K562 (cell line): ENCODE results near the gene EME1. TPM values are rescaled to one million over a fixed set of nuclear protein-coding genes. Genes with fewer than 3 reads are reported as not detected.
A peak's percentile ranks its signal among the peaks of the same experiment; 100 is the strongest.

ENCODE experiments used
- ARID2 ChIP-seq: fragments of 450-650 bp; IDR thresholded peaks from 2 replicates; pipeline ENCODE4 v1.6.1; 2017; ENCODE audit warnings: antibody characterized with exemption, mild to moderate bottlenecking
- KLF1 ChIP-seq: fragments of 450-650 bp; IDR thresholded peaks from 2 replicates; pipeline ENCODE4 v1.6.1; 2016; ENCODE audit warnings: missing genetic modification characterization, missing compliant biosample characterization
- NRF1 ChIP-seq, 2 experiments: fragments of 450-650 bp; IDR thresholded peaks in 1 of 2; conservative IDR thresholded peaks in 1 of 2; 2 replicates each; pipeline ENCODE4 v1.6.1; 2014; ENCODE audit warnings: mild to moderate bottlenecking in 2 of 2
- PHF20 ChIP-seq: fragments of 450-650 bp; IDR thresholded peaks from 2 replicates; pipeline ENCODE4 v1.6.1; 2018; ENCODE audit not compliant: partially characterized antibody
- SMARCC2 ChIP-seq: fragments of 450-650 bp; IDR thresholded peaks from 2 replicates; pipeline ENCODE4 v1.6.1; 2017; ENCODE audit warnings: antibody characterized with exemption, moderate library complexity, mild to moderate bottlenecking, low read depth
- TAF9B ChIP-seq: fragments of 450-650 bp; IDR thresholded peaks from 2 replicates; pipeline ENCODE4 v1.6.1; 2018; ENCODE audit warnings: mild to moderate bottlenecking; ENCODE audit not compliant: partially characterized antibody
- TGIF2 ChIP-seq: sonication (generic); formaldehyde crosslinking; IDR thresholded peaks from 2 replicates; pipeline ENCODE4 v1.8.1; 2022; ENCODE audit warnings: mild to moderate bottlenecking, missing genetic modification reagents, moderate library complexity
- ZBTB34 ChIP-seq: fragments of 250-450 bp; sonication (Bioruptor Pico); IDR thresholded peaks from 2 replicates; pipeline ENCODE4 v1.8.0; 2021; ENCODE audit warnings: mild to moderate bottlenecking, moderate library complexity
- ZNF318 ChIP-seq, 2 experiments: fragments of 450-650 bp; IDR thresholded peaks; 2 replicates each; pipeline ENCODE4 v1.6.1; 2016; ENCODE audit warnings: mild to moderate bottlenecking in 2 of 2, borderline replicate concordance in 1 of 2, low read depth in 1 of 2, moderate library complexity in 1 of 2
- polyA plus RNA-seq, 8 experiments: library from polyadenylated mRNA; depleted of rRNA in 4 of 8; stranded (reverse) in 5 of 8; unstranded in 3 of 8; fragments of >200 nt; fragmentation: Nextera tagmentation in 2 of 8; fragmentation: Illumina TruSeq in 1 of 8; extraction: Ambion mirVana in 2 of 8; extraction: Trizol in 1 of 8; gene quantifications; 2 replicates each; pipeline versions ENCODE4 v1.2.1 to v1.2.3, GENCODE V29; 2011 to 2014; ENCODE audit warnings: inconsistent platforms in 1 of 8, missing spikeins in 1 of 8
- total RNA-seq, 7 experiments: library from RNA; depleted of rRNA in 6 of 7; stranded (reverse); fragments of >200 nt in 6 of 7; fragmentation: Illumina TruSeq in 2 of 7; extraction: Trizol in 2 of 7; gene quantifications; 2 replicates each; pipeline versions ENCODE4 v1.2.1 to v1.2.3, GENCODE V29; 2011 to 2021; ENCODE audit warnings: low replicate concordance in 1 of 7
- TF ChIP-seq, protein P1 (sequence below): fragments of 250-450 bp; sonication (Bioruptor Pico); IDR thresholded peaks from 2 replicates; pipeline ENCODE4 v1.5.0; 2020; ENCODE audit warnings: mild to moderate bottlenecking
- TF ChIP-seq, protein P2 (sequence below): IDR thresholded peaks from 2 replicates; pipeline ENCODE4 v1.6.1; 2014; ENCODE audit warnings: antibody characterized with exemption
- TF ChIP-seq, protein P3 (sequence below): fragments of 450-650 bp; formaldehyde crosslinking; IDR thresholded peaks from 2 replicates; pipeline ENCODE4 v1.4.0; 2020; ENCODE audit warnings: mild to moderate bottlenecking, moderate library complexity

The EME1 gene
- total and polyA plus RNA-seq, 9 of the 15 experiments (the other 6 are each of a cell fraction or from before 2014, with no cell fraction given) = 14.6 to 44.1 (median 24.0) TPM

GRCh38 chr17:50372758-50373556, at the start of gene EME1, which contains the start of gene MRPL27 (continued):
- TF ChIP-seq ZNF318 (IDR thresholded peaks at IDR 0.05; ENCODE audit: borderline replicate concordance in 1 of 2, low read depth in 1 of 2) = peak in 1 of 2 experiments; percentile 76; a peak in 1 of 4 replicates
- peak in 1 of 2 experiments; percentile 42; a peak in 3 of 4 replicates for TF ChIP-seq NRF1 (conservative IDR thresholded peaks at IDR 0.05 in 1 of 2, IDR thresholded peaks at IDR 0.05 in 1 of 2)
- TF ChIP-seq ZBTB34 (CRISPR knock-in tag) = no peak
- TF ChIP-seq, protein P1, sequence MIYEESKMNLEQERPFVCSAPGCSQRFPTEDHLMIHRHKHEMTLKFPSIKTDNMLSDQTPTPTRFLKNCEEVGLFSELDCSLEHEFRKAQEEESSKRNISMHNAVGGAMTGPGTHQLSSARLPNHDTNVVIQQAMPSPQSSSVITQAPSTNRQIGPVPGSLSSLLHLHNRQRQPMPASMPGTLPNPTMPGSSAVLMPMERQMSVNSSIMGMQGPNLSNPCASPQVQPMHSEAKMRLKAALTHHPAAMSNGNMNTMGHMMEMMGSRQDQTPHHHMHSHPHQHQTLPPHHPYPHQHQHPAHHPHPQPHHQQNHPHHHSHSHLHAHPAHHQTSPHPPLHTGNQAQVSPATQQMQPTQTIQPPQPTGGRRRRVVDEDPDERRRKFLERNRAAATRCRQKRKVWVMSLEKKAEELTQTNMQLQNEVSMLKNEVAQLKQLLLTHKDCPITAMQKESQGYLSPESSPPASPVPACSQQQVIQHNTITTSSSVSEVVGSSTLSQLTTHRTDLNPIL (CRISPR knock-in tag) = no peak
- TF ChIP-seq, protein P2, sequence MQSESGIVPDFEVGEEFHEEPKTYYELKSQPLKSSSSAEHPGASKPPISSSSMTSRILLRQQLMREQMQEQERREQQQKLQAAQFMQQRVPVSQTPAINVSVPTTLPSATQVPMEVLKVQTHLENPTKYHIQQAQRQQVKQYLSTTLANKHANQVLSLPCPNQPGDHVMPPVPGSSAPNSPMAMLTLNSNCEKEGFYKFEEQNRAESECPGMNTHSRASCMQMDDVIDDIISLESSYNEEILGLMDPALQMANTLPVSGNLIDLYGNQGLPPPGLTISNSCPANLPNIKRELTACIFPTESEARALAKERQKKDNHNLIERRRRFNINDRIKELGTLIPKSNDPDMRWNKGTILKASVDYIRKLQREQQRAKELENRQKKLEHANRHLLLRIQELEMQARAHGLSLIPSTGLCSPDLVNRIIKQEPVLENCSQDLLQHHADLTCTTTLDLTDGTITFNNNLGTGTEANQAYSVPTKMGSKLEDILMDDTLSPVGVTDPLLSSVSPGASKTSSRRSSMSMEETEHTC = peak; percentile 87; the same call in 1 of the 2 replicates
- TF ChIP-seq TAF9B = peak; percentile 97
- TF ChIP-seq KLF1 (tag) = peak; percentile 91
- no peak for TF ChIP-seq SMARCC2
- no peak for TF ChIP-seq TGIF2 (CRISPR knock-in tag)
- TF ChIP-seq ARID2 = no peak
- peak; percentile 99 for TF ChIP-seq PHF20
- TF ChIP-seq, protein P3, sequence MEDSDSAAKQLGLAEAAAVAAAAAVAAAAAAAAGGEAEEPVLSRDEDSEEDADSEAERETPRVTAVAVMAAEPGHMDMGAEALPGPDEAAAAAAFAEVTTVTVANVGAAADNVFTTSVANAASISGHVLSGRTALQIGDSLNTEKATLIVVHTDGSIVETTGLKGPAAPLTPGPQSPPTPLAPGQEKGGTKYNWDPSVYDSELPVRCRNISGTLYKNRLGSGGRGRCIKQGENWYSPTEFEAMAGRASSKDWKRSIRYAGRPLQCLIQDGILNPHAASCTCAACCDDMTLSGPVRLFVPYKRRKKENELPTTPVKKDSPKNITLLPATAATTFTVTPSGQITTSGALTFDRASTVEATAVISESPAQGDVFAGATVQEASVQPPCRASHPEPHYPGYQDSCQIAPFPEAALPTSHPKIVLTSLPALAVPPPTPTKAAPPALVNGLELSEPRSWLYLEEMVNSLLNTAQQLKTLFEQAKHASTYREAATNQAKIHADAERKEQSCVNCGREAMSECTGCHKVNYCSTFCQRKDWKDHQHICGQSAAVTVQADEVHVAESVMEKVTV = 0 out of 2 replicates have a peak, but pooled peaks have one; percentile 34
